ENCODE measurements around the gene TOLLIP.
"Not testable (repeated sequence)": the region's sequence is repeated elsewhere in the genome, so short reads cannot be mapped to it uniquely, and the experiment has no call there.

The TOLLIP gene

GRCh38 chr11:1267441-1268100 is 41.9 kb downstream of the TOLLIP start:
- no peak for DNase-seq (ENCODE audit: low spot score)
- no peak for TF ChIP-seq CTCF (IDR thresholded peaks at IDR 0.05; ENCODE audit: extremely low read depth, insufficient read depth, missing control alignments)
- in situ Hi-C loops (cut with MboI; ENCODE audit: low pct_unique_long_range_greater_than_20kb, low sequenced_read_pairs, unreplicated experiment): no loop called here

GRCh38 chr11:1266976-1267375 is 42.5 kb downstream of the TOLLIP start:
- DNase-seq (ENCODE audit: low spot score); in situ Hi-C loops (cut with MboI; ENCODE audit: low pct_unique_long_range_greater_than_20kb, low sequenced_read_pairs, unreplicated experiment): not testable (repeated sequence)

GRCh38 chr11:1265480-1265879 is 44.0 kb downstream of the TOLLIP start:
- in situ Hi-C loops (cut with MboI; ENCODE audit: low pct_unique_long_range_greater_than_20kb, low sequenced_read_pairs, unreplicated experiment); DNase-seq (ENCODE audit: low spot score): not testable (repeated sequence)

GRCh38 chr11:1264444-1264843 is 45.0 kb downstream of the TOLLIP start:
- DNase-seq (ENCODE audit: low spot score); in situ Hi-C loops (cut with MboI; ENCODE audit: low pct_unique_long_range_greater_than_20kb, low sequenced_read_pairs, unreplicated experiment): not testable (repeated sequence)
- peak; percentile 48 for TF ChIP-seq CTCF (IDR thresholded peaks at IDR 0.05; ENCODE audit: extremely low read depth, insufficient read depth, missing control alignments)

GRCh38 chr11:1263010-1263409 is 46.4 kb downstream of the TOLLIP start:
- no peak for DNase-seq (ENCODE audit: low spot score)
- no peak for TF ChIP-seq CTCF (IDR thresholded peaks at IDR 0.05; ENCODE audit: extremely low read depth, insufficient read depth, missing control alignments)
- in situ Hi-C loops (cut with MboI; ENCODE audit: low pct_unique_long_range_greater_than_20kb, low sequenced_read_pairs, unreplicated experiment): no loop called here

- in situ Hi-C loops (cut with MboI; ENCODE audit: low pct_unique_long_range_greater_than_20kb, low sequenced_read_pairs, unreplicated experiment): no loop called here
- TF ChIP-seq CTCF (IDR thresholded peaks at IDR 0.05; ENCODE audit: extremely low read depth, insufficient read depth, missing control alignments): no peak
- peak; percentile 89 for DNase-seq (ENCODE audit: low spot score)
Measured at GRCh38 chr11:1262172-1263006, 47.0 kb downstream of the TOLLIP start.

- TF ChIP-seq CTCF (IDR thresholded peaks at IDR 0.05; ENCODE audit: extremely low read depth, insufficient read depth, missing control alignments): no peak
- in situ Hi-C loops (cut with MboI; ENCODE audit: low pct_unique_long_range_greater_than_20kb, low sequenced_read_pairs, unreplicated experiment): no loop called here
- DNase-seq (ENCODE audit: low spot score): no peak
Measured at GRCh38 chr11:1261241-1262071, 48.0 kb downstream of the TOLLIP start.

Measured in GM13977 (cell line).